Activated T-helper 2 cell treated with anti-CD3 and anti-CD28 coated beads, Interferon-gamma antibody, Interleukin-2, Interleukin-4, amounts not matched to agents 10 μg/mL and 5 μg/mL and 100 μg/mL, durations not matched to agents 14 hours and 24 hours and 36 hours (primary cell): ENCODE data around the gene ETNK1. TPM values are rescaled to one million over a fixed set of nuclear protein-coding genes. Genes with fewer than 3 reads are reported as not detected.
A peak's percentile ranks its signal among the peaks of the same experiment; 100 is the strongest.

Experiments used
- DNase-seq: peaks from one replicate; pipeline ENCODE4 v3.0.0; 2021; ENCODE audit warnings: low spot score
- H3K27ac Mint-ChIP-seq: one replicate; pipeline ENCODE4 v1.8.0; 2021; ENCODE audit warnings: mixed read lengths
- H3K27me3 Mint-ChIP-seq: one replicate; pipeline ENCODE4 v1.8.0; 2021; ENCODE audit warnings: low read depth, mixed read lengths
- H3K36me3 Mint-ChIP-seq: one replicate; pipeline ENCODE4 v1.8.0; 2021; ENCODE audit warnings: low read depth, mixed read lengths
- H3K4me1 Mint-ChIP-seq: one replicate; pipeline ENCODE4 v1.8.0; 2021; ENCODE audit warnings: low read depth, mixed read lengths
- H3K4me3 Mint-ChIP-seq: one replicate; pipeline ENCODE4 v1.8.0; 2021; ENCODE audit warnings: low read depth, mild to moderate bottlenecking, moderate library complexity, mixed read lengths
- H3K9me3 Mint-ChIP-seq: one replicate; pipeline ENCODE4 v1.8.0; 2021; ENCODE audit warnings: mixed read lengths
- intact Hi-C: fragments of 100-400 bp; cut with micrococcal nuclease; formaldehyde crosslinking; loops from one replicate; pipeline ENCODE4 v1.15.1; 2023
- total RNA-seq: library from RNA; stranded (reverse); gene quantifications from 2 replicates; pipeline ENCODE4 v1.2.3, GENCODE V29; 2022

ETNK1 gene
- total RNA-seq, 1 donor from 2014 or later = 120 TPM

DNA sequence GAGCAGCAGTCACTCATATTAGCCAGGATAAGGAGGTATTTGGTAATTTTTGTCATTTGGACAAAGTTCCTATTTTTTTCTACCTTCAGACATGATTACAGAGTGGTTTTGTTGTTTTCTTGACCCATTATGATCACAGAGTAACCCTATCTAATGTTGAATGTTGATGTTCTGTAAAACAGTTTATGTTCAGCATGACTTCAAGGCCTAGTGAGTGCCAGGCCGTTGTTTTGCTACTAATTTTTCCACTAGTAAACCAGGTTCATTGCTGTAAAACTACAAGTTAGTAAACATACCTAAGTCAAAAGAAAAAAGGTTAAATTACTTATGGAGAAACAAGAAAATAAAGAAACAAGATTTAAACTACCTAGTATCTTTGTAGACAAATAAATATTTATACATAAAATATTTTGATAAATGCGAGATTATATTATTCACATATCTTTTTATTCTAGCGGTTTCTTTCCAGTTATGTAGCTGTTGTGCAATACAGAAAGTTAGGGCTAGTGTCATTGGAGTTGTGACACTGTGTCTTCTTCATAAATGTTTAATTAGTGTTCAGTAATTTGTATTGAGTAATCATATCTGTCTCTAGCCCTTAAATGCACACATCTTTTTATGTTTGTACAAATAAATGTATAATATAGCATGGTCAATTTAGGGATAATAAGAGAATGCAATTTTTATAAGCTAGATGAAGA is 16.5 kb downstream of the ETNK1 start:
- no peak for DNase-seq
- no peaks in the 10 kb centered on the region for H3K27me3 Mint-ChIP-seq
- peaks cover 27% of the 10 kb centered on the region for H3K36me3 Mint-ChIP-seq
- intact Hi-C loops = no loop called here
- peaks cover 21% of the 10 kb centered on the region for H3K4me1 Mint-ChIP-seq
- H3K27ac Mint-ChIP-seq = no peak overlapping the region
- H3K4me3 Mint-ChIP-seq = no peak overlapping the region
- H3K9me3 Mint-ChIP-seq = no peaks in the 10 kb centered on the region

GRCh38 chr12:22648668-22649067 is 23.7 kb downstream of the ETNK1 start:
- no peak for DNase-seq
- H3K9me3 Mint-ChIP-seq = no peaks in the 10 kb centered on the region
- no peak overlapping the region for H3K4me3 Mint-ChIP-seq
- H3K36me3 Mint-ChIP-seq = peaks cover 63% of the 10 kb centered on the region
- no peaks in the 10 kb centered on the region for H3K27me3 Mint-ChIP-seq
- H3K27ac Mint-ChIP-seq = no peak overlapping the region
- peaks cover 24% of the 10 kb centered on the region for H3K4me1 Mint-ChIP-seq
- intact Hi-C loops = no loop called here

DNA sequence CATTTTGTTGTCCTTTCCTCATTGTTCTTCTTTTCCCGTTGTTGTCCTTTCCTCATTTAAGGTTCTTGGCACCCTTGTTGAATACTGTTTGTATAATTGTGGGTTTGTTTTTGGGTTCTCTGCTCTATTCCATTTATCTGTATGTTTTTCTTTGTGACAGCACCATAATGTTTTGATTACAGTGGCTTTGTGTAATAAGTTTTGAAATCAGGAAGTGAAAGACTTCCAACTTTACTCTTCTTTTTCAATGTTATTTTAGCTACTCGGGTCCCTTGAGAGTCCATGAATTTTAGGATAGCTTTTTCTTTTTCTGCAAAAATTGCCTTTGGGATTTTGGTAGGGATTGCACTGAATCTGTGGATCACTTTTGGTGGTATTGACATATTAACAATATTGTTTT is 28.1 kb downstream of the ETNK1 start:
- Mint-ChIP-seq H3K27me3 (no peaks in the 10 kb centered on the region), H3K27ac (no peak overlapping the region)
- intact Hi-C loops = no loop called here

DNA sequence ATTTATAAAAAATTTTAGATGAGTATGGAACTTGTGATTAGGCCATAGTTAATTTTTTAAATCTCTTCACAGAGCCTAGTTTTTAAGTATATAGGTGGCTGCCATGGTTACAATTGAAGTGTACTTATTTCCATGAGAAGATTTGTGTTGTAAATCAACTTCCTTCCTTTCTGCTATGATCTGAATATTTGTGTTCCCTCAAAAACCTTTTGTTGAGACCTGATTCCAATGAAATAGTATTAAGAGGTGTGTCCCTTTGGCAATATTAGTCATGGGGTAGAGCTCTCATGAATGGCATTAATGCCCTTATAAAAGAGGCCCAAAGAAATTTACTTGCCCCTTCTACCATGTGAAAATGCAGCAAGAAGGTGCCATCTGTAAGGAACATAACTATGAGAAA is 28.8 kb downstream of the ETNK1 start:
- intact Hi-C loops = no loop called here
- H3K4me3 Mint-ChIP-seq = no peak overlapping the region
- H3K4me1 Mint-ChIP-seq = peaks cover 35% of the 10 kb centered on the region
- DNase-seq = no peak
- no peak overlapping the region for H3K27ac Mint-ChIP-seq
- H3K36me3 Mint-ChIP-seq = peaks cover 65% of the 10 kb centered on the region
- H3K9me3 Mint-ChIP-seq = no peaks in the 10 kb centered on the region
- no peaks in the 10 kb centered on the region for H3K27me3 Mint-ChIP-seq

More for the DNA sequence above, 28.1 kb downstream of the ETNK1 start:
- Mint-ChIP-seq H3K9me3 (no peaks in the 10 kb centered on the region), H3K4me1 (peaks cover 28% of the 10 kb centered on the region), H3K4me3 (no peak overlapping the region), H3K36me3 (peaks cover 65% of the 10 kb centered on the region)
- no peak for DNase-seq

GRCh38 chr12:22656376-22656775 is 31.4 kb downstream of the ETNK1 start:
- H3K9me3 Mint-ChIP-seq = no peaks in the 10 kb centered on the region
- no peak overlapping the region for H3K27ac Mint-ChIP-seq
- H3K36me3 Mint-ChIP-seq = peaks cover 59% of the 10 kb centered on the region
- peaks cover 36% of the 10 kb centered on the region for H3K4me1 Mint-ChIP-seq
- H3K4me3 Mint-ChIP-seq = no peak overlapping the region
- intact Hi-C loops = no loop called here
- H3K27me3 Mint-ChIP-seq = no peaks in the 10 kb centered on the region
- DNase-seq = no peak

DNA sequence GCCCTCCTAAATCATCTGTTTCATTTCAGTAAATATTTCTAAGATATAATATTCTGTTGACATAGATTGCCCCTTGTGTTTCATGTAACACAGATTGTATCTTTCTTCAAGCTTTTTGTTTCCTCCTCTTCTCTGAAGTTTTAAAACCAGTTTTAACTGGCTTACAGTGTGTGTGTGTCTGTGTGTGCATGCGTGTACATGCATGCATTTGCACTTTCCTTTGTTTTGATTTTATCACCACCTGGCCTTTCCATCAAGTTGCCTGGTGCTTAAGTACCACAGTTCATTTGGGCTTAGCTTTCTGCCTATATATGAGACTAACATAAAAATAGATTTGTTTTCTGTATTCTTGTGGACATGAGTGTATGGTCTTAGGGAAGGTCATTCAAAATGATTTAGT is 31.9 kb downstream of the ETNK1 start:
- intact Hi-C loops = no loop called here
- no peak for DNase-seq
- Mint-ChIP-seq H3K36me3 (peaks cover 58% of the 10 kb centered on the region), H3K27me3 (no peaks in the 10 kb centered on the region), H3K27ac (no peak overlapping the region), H3K9me3 (no peaks in the 10 kb centered on the region), H3K4me3 (no peak overlapping the region), H3K4me1 (peaks cover 36% of the 10 kb centered on the region)

GRCh38 chr12:22657538-22657937 is 32.6 kb downstream of the ETNK1 start:
- H3K36me3 Mint-ChIP-seq = peaks cover 54% of the 10 kb centered on the region
- no peaks in the 10 kb centered on the region for H3K27me3 Mint-ChIP-seq
- no peak overlapping the region for H3K4me3 Mint-ChIP-seq
- H3K9me3 Mint-ChIP-seq = no peaks in the 10 kb centered on the region
- H3K4me1 Mint-ChIP-seq = peaks cover 37% of the 10 kb centered on the region
- H3K27ac Mint-ChIP-seq = peak overlapping the region; percentile 27
- no peak for DNase-seq
- intact Hi-C loops = no loop called here

GRCh38 chr12:22658214-22658613 is 33.2 kb downstream of the ETNK1 start:
- intact Hi-C loops = loop anchor here (2.0 kb wide), 1 partner anchor 31 kb away; no protein-coding TSS in a partner anchor
- no peak overlapping the region for H3K4me3 Mint-ChIP-seq
- H3K9me3 Mint-ChIP-seq = no peaks in the 10 kb centered on the region
- H3K27ac Mint-ChIP-seq = peak overlapping the region; percentile 68
- H3K4me1 Mint-ChIP-seq = peaks cover 30% of the 10 kb centered on the region
- H3K36me3 Mint-ChIP-seq = peaks cover 48% of the 10 kb centered on the region
- no peak for DNase-seq
- H3K27me3 Mint-ChIP-seq = no peaks in the 10 kb centered on the region

DNA sequence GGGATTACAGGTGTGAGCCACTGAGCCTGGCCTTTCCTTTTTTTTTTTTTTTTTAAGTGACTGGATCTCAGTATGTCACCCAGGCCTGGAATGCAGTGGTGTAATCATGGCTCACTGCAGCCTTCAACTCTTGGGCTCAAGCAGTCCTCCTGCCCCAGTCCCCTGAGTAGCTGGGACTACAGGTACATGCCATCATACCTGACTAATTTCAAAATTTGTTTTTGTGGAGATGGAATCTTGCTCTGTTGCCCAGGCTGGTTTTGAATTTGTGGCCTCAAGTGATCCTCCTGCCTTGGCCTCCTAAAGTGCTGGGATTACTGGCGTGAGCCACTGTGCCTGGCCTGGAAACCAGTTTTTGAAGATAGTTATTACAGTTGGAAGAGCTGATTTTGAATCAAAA is 37.4 kb downstream of the ETNK1 start:
- Mint-ChIP-seq H3K4me3 (no peak overlapping the region), H3K36me3 (peaks cover 50% of the 10 kb centered on the region), H3K4me1 (peaks cover 40% of the 10 kb centered on the region), H3K27me3 (no peaks in the 10 kb centered on the region), H3K9me3 (no peaks in the 10 kb centered on the region), H3K27ac (no peak overlapping the region)
- intact Hi-C loops = no loop called here
- no peak for DNase-seq

DNA sequence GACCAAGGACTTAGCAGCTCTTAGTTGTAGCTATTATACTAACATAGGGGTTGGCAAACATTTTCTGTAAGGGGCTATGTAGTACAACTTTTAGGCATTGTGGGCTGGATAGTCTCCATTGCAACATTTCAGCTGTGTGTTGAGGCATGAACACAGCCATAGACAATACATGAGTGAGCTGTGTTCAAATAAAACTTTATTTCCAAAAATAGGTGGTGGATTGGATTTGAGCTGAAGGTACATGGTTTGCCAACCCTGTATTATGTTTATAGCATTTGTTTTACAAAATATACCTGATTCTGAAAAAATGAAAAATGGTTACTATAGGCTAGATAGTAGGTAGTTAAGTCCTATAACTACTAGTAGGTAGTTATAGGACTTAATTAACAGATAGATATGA is 40.5 kb downstream of the ETNK1 start:
- H3K27ac Mint-ChIP-seq = peak overlapping the region; percentile 42
- H3K4me1 Mint-ChIP-seq = peaks cover 23% of the 10 kb centered on the region
- DNase-seq = no peak
- H3K9me3 Mint-ChIP-seq = no peaks in the 10 kb centered on the region
- intact Hi-C loops = no loop called here
- no peak overlapping the region for H3K4me3 Mint-ChIP-seq
- H3K27me3 Mint-ChIP-seq = no peaks in the 10 kb centered on the region
- peaks cover 35% of the 10 kb centered on the region for H3K36me3 Mint-ChIP-seq

DNA sequence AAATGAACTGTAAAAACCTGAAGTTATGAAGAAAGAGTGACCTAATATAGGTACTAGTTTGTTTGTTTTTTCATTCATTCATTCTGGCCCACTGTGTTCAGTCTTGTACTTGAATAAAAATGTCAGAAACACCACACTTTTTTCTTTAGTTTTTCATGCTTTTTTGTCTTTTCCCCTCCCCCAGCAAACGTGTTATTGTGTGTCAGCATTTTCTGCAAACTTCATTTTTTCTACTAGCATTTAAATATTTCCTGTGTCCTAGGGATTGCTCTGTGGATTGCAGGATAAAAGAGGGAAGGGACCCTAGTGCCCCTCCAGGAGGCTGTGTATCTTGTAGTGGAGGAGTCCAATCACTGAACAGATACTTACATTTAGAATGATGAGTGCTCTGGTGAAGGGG is 42.2 kb downstream of the ETNK1 start:
- intact Hi-C loops = no loop called here
- Mint-ChIP-seq H3K27ac (no peak overlapping the region), H3K27me3 (no peaks in the 10 kb centered on the region), H3K4me1 (peaks cover 21% of the 10 kb centered on the region), H3K36me3 (peaks cover 31% of the 10 kb centered on the region), H3K4me3 (no peak overlapping the region), H3K9me3 (no peaks in the 10 kb centered on the region)
- DNase-seq = no peak

- intact Hi-C loops = no loop called here
- Mint-ChIP-seq H3K36me3 (peaks cover 34% of the 10 kb centered on the region), H3K4me3 (no peak overlapping the region), H3K27me3 (no peaks in the 10 kb centered on the region), H3K4me1 (peaks cover 18% of the 10 kb centered on the region), H3K9me3 (no peaks in the 10 kb centered on the region), H3K27ac (no peak overlapping the region)
- DNase-seq = no peak
Observed at GRCh38 chr12:22668441-22668840, 43.5 kb downstream of the ETNK1 start.

- DNase-seq = no peak
- Mint-ChIP-seq H3K27ac (no peak overlapping the region), H3K27me3 (no peaks in the 10 kb centered on the region), H3K9me3 (no peaks in the 10 kb centered on the region), H3K36me3 (peaks cover 48% of the 10 kb centered on the region), H3K4me1 (peaks cover 10% of the 10 kb centered on the region), H3K4me3 (no peak overlapping the region)
- intact Hi-C loops = loop anchor here (2.0 kb wide), 1 partner anchor 16 kb away; no protein-coding TSS in a partner anchor
Observed at GRCh38 chr12:22670762-22671161, 45.8 kb downstream of the ETNK1 start.
